Stimulated activated CD4-positive, alpha-beta T cell treated with anti-CD3 and anti-CD28 coated beads, TNF-alpha, amount 100 ng/mL, for 48 hours (primary cell): ENCODE measurements around the gene MOGAT1.
"Not testable (repeated sequence)": the region's sequence is repeated elsewhere in the genome, so short reads cannot be mapped to it uniquely, and the experiment has no call there.

ENCODE experiments used
- DNase-seq, 3 donors: peaks; one replicate each; pipeline ENCODE4 v3.0.0-alpha.2; 2020; ENCODE audit warnings: low read depth in 3 of 3

Gene MOGAT1

GRCh38 chr2:222710736-222711135 is 39.3 kb downstream of the MOGAT1 start:
- no peak for DNase-seq

DNA sequence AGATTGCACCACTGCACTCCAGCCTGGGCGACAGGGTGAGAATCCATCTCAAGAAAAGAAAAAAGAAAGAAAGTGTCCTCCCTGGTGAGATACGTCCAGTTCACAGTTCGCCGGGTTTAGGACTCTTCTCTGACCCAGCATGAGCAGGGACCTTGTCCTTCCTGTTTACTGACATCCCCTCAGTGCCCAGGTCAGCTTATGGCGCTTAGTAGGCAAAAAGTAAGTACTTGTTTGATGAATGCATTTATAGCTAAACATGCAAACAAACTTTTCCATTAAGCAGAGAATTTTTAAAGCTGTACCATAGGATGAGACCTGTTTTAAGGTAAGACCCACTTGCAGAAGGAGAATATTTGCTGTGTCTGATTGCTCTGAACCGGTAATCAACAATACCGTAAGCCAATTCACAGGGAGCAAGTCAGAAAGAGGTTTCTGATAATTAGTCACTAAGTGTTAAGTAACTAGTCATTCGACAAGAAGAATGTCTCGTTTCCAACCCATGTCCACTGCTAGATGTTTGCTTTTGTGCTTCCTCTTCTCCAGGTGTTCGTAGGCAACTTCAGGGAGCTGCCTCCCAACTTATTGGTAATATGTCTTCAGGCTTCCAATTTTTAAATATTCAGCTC is 40.0 kb downstream of the MOGAT1 start:
- DNase-seq, result no peak

GRCh38 chr2:222713002-222713401 is 41.5 kb downstream of the MOGAT1 start:
- DNase-seq, result no peak

GRCh38 chr2:222714361-222715241 is 43.1 kb downstream of the MOGAT1 start:
- no peak for DNase-seq

GRCh38 chr2:222715742-222716141 is 44.3 kb downstream of the MOGAT1 start:
- no peak for DNase-seq

GRCh38 chr2:222719787-222720186 is 48.3 kb downstream of the MOGAT1 start:
- DNase-seq, result not testable (repeated sequence)

DNA sequence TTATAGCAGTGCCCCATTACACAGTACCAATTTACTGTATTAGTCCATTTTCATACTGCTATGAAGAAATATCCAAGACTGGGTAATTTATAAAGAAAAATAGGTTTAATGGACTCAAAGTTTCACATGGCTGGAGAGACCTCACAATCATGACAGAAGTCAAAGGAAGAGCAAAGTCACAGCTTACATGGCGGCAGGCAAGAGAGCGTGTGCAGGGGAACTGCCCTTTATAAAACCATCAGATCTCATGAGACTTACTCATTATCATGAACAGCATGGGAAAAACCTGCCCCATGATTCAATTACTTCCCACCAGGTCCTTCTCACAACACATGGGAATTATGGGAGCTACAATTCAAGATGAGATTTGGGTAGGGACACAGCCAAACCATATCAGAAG is 50.1 kb downstream of the MOGAT1 start:
- DNase-seq, result not testable (repeated sequence)

GRCh38 chr2:222722327-222722946 is 51.0 kb downstream of the MOGAT1 start:
- DNase-seq, result no peak

GRCh38 chr2:222724208-222724607 is 52.8 kb downstream of the MOGAT1 start:
- no peak for DNase-seq

DNA sequence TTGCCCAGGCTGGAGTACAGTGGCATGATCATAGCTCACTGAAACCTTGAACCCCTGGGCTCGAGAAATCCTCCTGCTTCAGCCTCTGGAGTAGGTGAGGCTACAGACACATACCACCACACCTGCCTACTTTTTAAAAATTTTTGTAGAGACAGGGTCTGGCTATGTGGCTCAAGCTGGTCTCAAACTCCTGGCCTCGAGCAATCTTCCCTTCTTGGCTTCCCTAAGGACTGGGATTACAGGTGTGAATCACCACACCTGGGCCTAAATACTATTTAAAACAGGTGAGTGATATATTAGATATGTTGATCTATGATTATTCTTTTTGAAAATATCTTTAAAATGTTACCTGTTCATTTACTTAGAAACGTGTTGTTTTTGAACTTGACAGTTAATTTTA is 57.2 kb downstream of the MOGAT1 start:
- DNase-seq, result no peak

DNA sequence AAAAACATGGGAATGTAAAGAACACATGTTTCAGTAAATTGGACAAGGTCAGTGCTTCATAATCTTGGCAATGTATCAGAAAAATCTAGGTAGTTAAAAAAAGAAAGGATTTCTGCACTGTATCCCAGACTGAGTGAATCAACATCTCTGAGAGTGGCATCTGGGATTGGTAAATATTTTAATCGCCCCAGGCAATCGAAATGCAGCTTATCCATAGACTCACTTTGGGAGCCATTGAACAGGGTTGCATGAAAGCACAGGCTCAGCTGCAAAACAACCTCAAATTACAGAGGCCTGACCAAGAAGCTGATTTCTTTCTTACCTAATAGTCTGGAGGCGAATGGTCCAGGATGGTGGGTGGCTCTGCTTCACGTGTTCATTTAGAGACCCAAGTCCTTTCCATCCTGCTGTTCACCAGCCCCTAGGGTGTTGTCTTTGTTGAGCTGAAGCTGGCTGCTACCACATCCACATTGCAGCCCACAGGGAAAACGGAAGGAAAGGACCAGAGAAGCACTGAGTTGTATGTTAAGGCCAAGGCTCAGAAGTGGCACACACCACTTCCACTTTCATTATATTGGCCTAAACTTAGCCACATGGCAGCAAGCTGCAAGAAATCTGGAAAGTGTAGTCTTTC is 59.0 kb downstream of the MOGAT1 start:
- no peak for DNase-seq

GRCh38 chr2:222731201-222731621 is 59.8 kb downstream of the MOGAT1 start:
- DNase-seq, result no peak

DNA sequence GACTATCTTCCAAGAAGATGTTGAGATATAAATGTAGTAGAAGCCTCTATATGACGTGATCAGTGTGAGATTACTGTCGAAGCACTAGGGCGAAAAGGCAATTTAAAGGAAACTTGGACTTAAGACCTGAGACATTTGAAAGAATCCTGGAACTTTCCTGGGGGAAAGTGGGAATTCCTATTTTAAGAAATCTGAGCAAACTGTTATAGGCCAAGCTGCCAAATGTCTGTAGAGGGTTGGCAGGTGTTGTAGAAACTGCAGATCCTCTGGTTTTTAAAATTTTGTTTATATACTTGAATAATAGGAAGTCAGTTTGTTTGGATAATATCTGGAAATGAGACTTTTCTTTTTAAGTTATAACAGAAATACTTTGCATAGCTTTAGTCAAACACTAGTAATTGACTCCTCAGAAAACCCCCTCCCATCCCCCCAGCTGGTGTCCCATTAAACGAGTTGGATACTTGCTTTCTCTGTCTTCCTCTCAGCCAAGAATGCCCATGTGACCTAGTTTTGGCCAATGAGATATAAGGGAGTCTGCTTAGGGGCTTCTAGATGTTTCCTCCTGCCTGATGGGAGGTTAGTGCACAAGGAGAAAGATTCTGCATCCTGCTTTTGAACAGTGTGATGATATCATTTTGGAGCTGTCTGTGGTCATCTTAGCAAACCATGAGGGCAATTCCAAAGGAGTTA is 61.2 kb downstream of the MOGAT1 start:
- DNase-seq, result no peak

GRCh38 chr2:222733470-222733845 is 62.0 kb downstream of the MOGAT1 start:
- no peak for DNase-seq

- DNase-seq, result no peak
Observed at GRCh38 chr2:222733846-222734702, 62.6 kb downstream of the MOGAT1 start.

DNA sequence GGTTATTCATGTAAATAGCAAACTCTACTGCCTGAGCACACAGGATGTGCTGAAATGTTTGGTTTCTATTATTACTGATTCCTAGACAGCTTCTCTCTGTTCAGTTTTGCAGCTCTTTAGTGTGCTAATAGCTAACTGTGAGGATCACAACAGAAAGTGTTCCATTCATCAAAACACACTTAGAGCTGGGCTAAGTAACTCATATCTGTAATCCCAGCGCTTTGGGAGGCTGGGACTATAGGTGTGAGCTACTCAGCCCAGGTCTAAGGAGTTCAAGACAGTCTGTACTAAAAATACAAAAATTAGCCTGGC is 63.2 kb downstream of the MOGAT1 start:
- DNase-seq, result no peak

GRCh38 chr2:222736301-222736700 is 64.8 kb downstream of the MOGAT1 start:
- DNase-seq, result no peak

- no peak for DNase-seq
Observed at GRCh38 chr2:222736924-222737323, 65.5 kb downstream of the MOGAT1 start.

DNA sequence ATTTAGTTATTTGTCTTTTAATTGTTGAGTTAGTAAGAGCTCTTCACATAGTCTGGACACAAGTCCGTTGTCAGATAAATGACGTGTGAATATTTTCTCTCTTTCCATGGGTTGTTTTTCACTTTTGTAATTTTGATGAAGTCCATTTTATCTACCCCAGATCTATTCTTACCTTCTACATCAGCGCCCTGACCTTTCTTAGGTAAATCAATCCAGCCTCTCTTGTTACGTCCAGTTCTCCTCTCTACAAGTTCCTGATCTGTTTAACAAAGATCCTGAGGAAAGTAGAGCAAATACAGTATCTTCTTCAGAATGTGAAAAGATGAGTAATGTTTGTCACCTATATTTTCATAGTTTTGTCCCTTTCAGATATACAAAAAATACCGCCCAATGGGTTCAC is 66.9 kb downstream of the MOGAT1 start:
- DNase-seq, result no peak

DNA sequence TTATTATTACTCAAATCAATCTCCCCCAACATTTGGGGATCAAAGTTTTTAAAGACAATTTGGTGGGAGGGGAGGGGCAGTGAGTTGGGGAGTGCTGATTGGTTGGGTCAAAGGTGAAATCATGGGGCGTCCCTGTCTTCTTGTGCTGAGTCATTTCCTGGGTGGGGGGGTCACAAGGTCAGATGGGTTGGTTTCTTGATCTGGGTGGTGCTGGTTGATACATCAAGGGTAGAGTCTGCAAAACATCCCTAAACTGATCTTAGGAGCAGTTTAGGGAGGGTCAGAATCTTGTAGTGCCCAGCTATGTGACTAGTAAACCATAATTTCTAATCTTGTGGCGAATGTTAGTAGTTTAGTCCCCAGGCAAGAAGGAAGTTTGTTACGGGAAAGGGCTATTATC is 67.4 kb downstream of the MOGAT1 start:
- DNase-seq, result no peak

DNA sequence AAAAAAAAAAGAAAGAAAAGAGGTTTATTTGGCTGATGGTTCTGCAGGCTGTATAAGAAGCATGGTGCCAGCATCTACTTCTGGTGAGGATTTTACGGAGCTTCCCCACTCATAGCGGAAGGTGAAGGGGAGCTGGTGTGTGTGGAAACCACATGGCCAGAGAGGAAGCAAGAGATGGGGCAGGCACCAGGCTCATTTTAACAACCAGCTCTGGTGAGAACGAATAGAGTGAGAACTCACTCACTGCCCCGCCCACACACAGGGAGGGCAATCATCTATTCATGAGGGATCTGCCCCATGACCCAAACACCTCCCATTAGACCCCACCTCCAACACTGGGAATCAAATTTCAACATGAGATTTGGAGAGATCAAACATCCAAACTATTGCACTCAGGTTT is 68.5 kb downstream of the MOGAT1 start:
- no peak for DNase-seq
